Activated CD8-positive, alpha-beta memory T cell treated with anti-CD3 and anti-CD28 coated beads for 36 hours (primary cell): ENCODE results near the gene SUFU. TPM values are rescaled to one million over a fixed set of nuclear protein-coding genes. Genes with fewer than 3 reads are reported as not detected.

Experiments used
- CTCF ChIA-PET: fragments of 350-600 bp; sonication (Branson Sonifier 250); formaldehyde crosslinking; loops from one replicate; lab custom pipeline; 2021; ENCODE audit warnings: antibody characterized with exemption; lab: Charles Lee
- POLR2A ChIA-PET: fragments of 350-600 bp; sonication (Branson Sonifier 250); formaldehyde crosslinking; loops from one replicate; lab custom pipeline; 2021; ENCODE audit warnings: antibody characterized with exemption; lab: Charles Lee
- total RNA-seq, 2 experiments: library from RNA; stranded (reverse); gene quantifications; one replicate each; pipeline ENCODE4 v1.2.3, GENCODE V29; 2021

Gene SUFU
- total RNA-seq, 2 experiments from 2014 or later = 6.8 to 7.4 TPM

GRCh38 chr10:102646610-102647442, 143.1 kb downstream of the SUFU start:
- POLR2A ChIA-PET = interaction anchor here (0.6 to 4.1 kb wide), 8 partner anchors 12 to 534 kb away, joined by 3 to 54 read pairs (median 4); partner anchors contain the start of genes ARL3, CNNM2 and SFXN2
- CTCF ChIA-PET = interaction anchor here (0.9 to 3.2 kb wide), 8 partner anchors 14 to 241 kb away, joined by 3 to 29 read pairs (median 4); partner anchors contain the start of genes ARL3, SFXN2 and SUFU

- ChIA-PET POLR2A (interaction anchor here (0.6 to 4.1 kb wide), 4 partner anchors 13 to 197 kb away, joined by 3 to 54 read pairs (median 21); partner anchors contain the start of genes ARL3 and SFXN2), CTCF (interaction anchor here (0.6 to 1.8 kb wide), 3 partner anchors 13 to 865 kb away, joined by 3 to 5 read pairs (median 4); no protein-coding TSS in a partner anchor)
These were observed 143.9 kb downstream of the SUFU start for GRCh38 chr10:102647443-102648268.

- ChIA-PET CTCF (interaction anchor here (0.6 to 1.4 kb wide), 2 partner anchors 21 to 865 kb away, joined by 3 read pairs; no protein-coding TSS in a partner anchor), POLR2A (interaction anchor here (0.6 kb wide), 1 partner anchor 21 kb away, joined by 3 read pairs; no protein-coding TSS in a partner anchor)
These were observed 144.6 kb downstream of the SUFU start for GRCh38 chr10:102648269-102648888.

- CTCF ChIA-PET = interaction anchor here (1.3 to 1.5 kb wide), 3 partner anchors 12 to 24 kb away, joined by 3 to 4 read pairs (median 3); no protein-coding TSS in a partner anchor
- POLR2A ChIA-PET = interaction anchor here (1.8 kb wide), 1 partner anchor 12 kb away, joined by 5 read pairs; no protein-coding TSS in a partner anchor
These were observed 145.4 kb downstream of the SUFU start for GRCh38 chr10:102648889-102649796.

- ChIA-PET POLR2A (interaction anchor here (1.2 to 1.9 kb wide), 3 partner anchors 9 to 14 kb away, joined by 3 to 5 read pairs (median 5); no protein-coding TSS in a partner anchor), CTCF (interaction anchor here (0.6 to 1.5 kb wide), 4 partner anchors 11 to 1598 kb away, joined by 3 to 4 read pairs (median 3); no protein-coding TSS in a partner anchor)
These were observed 146.3 kb downstream of the SUFU start for GRCh38 chr10:102649797-102650654.

GRCh38 chr10:102650655-102651454, 147.1 kb downstream of the SUFU start:
- ChIA-PET POLR2A (interaction anchor here (1.2 to 1.9 kb wide), 3 partner anchors 8 to 13 kb away, joined by 3 to 5 read pairs (median 5); no protein-coding TSS in a partner anchor), CTCF (interaction anchor here (0.6 to 1.5 kb wide), 2 partner anchors 23 to 1597 kb away, joined by 3 read pairs; no protein-coding TSS in a partner anchor)

GRCh38 chr10:102651455-102652169, 147.8 kb downstream of the SUFU start:
- ChIA-PET CTCF (no interaction called here), POLR2A (interaction anchor here (0.8 to 1.9 kb wide), 4 partner anchors 7 to 61 kb away, joined by 3 to 5 read pairs (median 4); no protein-coding TSS in a partner anchor)

- ChIA-PET CTCF (no interaction called here), POLR2A (interaction anchor here (0.8 to 1.9 kb wide), 4 partner anchors 10 to 61 kb away, joined by 3 to 5 read pairs (median 4); no protein-coding TSS in a partner anchor)
These were observed 148.6 kb downstream of the SUFU start for GRCh38 chr10:102652170-102652916.

GRCh38 chr10:102653060-102653459, 149.3 kb downstream of the SUFU start:
- ChIA-PET CTCF (interaction anchor here (0.8 to 1.3 kb wide), 2 partner anchors 21 to 23 kb away, joined by 3 read pairs; no protein-coding TSS in a partner anchor), POLR2A (interaction anchor here (1.1 kb wide), 1 partner anchor 11 kb away, joined by 3 read pairs; no protein-coding TSS in a partner anchor)

- CTCF ChIA-PET = interaction anchor here (1.0 kb wide), 1 partner anchor 20 kb away, joined by 3 read pairs; no protein-coding TSS in a partner anchor
- POLR2A ChIA-PET = no interaction called here
These were observed 150.8 kb downstream of the SUFU start for GRCh38 chr10:102654566-102654965.

- POLR2A ChIA-PET = interaction anchor here (1.3 kb wide), 1 partner anchor 10 kb away, joined by 5 read pairs; the partner anchor contains the start of gene TRIM8
These were observed 151.2 kb downstream of the SUFU start for GRCh38 chr10:102654969-102655368.

GRCh38 chr10:102656026-102656425, 152.3 kb downstream of the SUFU start:
- POLR2A ChIA-PET = interaction anchor here (0.5 to 1.3 kb wide), 2 partner anchors 11 to 14 kb away, joined by 5 to 7 read pairs; partner anchors contain the start of gene TRIM8
- CTCF ChIA-PET = interaction anchor here (1.1 to 1.3 kb wide), 2 partner anchors 12 to 22 kb away, joined by 3 to 4 read pairs; partner anchors contain the start of gene TRIM8

More at GRCh38 chr10:102654969-102655368, 151.2 kb downstream of the SUFU start:
- CTCF ChIA-PET = interaction anchor here (1.0 kb wide), 1 partner anchor 20 kb away, joined by 3 read pairs; no protein-coding TSS in a partner anchor

- POLR2A ChIA-PET = interaction anchor here (0.6 to 1.0 kb wide), 2 partner anchors 13 to 15 kb away, joined by 3 to 4 read pairs; partner anchors contain the start of gene TRIM8
- CTCF ChIA-PET = no interaction called here
These were observed 153.1 kb downstream of the SUFU start for GRCh38 chr10:102656791-102657371.
